HCT116 (cell line): ENCODE data around the gene ITGAE. TPM values are rescaled to one million over a fixed set of nuclear protein-coding genes. Genes with fewer than 3 reads are reported as not detected.

Experiments used
- ATAC-seq: fragments of 200-7000 bp; cut with Tn5 transposase; 2 replicates; pipeline ENCODE4 v1.9.1; 2020; ENCODE audit warnings: mild to moderate bottlenecking, moderate library complexity
- BruUV-seq: library from RNA; stranded (reverse); fragments of 400-500 nt; replicated peaks from 2 replicates; lab custom pipeline; 2021; lab: Mats Ljungman, UMichigan
- CTCF ChIA-PET: fragments of 300-600 bp; sonication (Branson Sonifier 250); formaldehyde crosslinking; loops from one replicate; lab custom pipeline; 2021; ENCODE audit warnings: antibody characterized with exemption; lab: Charles Lee
- POLR2A ChIA-PET: fragments of 300-600, 350-600 bp; sonication (Branson Sonifier 250); formaldehyde crosslinking; loops from one replicate; lab custom pipeline; 2021; ENCODE audit warnings: antibody characterized with exemption; lab: Charles Lee
- RAD21 ChIA-PET, 2 experiments: fragments of 300-600 bp; sonication (Branson Sonifier 250); formaldehyde crosslinking; loops; one replicate each; lab custom pipeline; 2023; ENCODE audit warnings: low total read pairs in 2 of 2; ENCODE audit not compliant: uncharacterized antibody in 2 of 2, unreplicated experiment in 2 of 2, low non-redundant PET in 1 of 2; lab: Charles Lee
- DNase-seq: peaks from one replicate; pipeline ENCODE4 v3.0.0-alpha.2; 2010; ENCODE audit warnings: low read depth, low spot score
- H2AFZ ChIP-seq: fragments of 200-600 bp; shearing (Covaris generic), sonication (generic); 2 replicates; pipeline ENCODE4 v1.6.1; 2017; ENCODE audit warnings: low read depth, mixed run types, mixed read lengths, antibody characterized with exemption, low read length; ENCODE audit not compliant: poor library complexity, severe bottlenecking
- H3K27ac ChIP-seq: 2 replicates; pipeline ENCODE4 v1.5.1; 2012; ENCODE audit warnings: low read depth, low read length
- H3K27me3 ChIP-seq: fragments of 200-600 bp; sonication (generic); 2 replicates; pipeline ENCODE4 v1.6.1; 2016; ENCODE audit warnings: mixed run types, low read length, mixed read lengths; ENCODE audit not compliant: insufficient read depth
- H3K36me3 ChIP-seq, 2 experiments: fragments of 200-500 bp in 1 of 2; fragments of 200-600 bp in 1 of 2; sonication (Bioruptor generic) in 1 of 2; sonication (generic) in 1 of 2; 2 replicates each; pipeline versions ENCODE4 v1.5.1 to v1.6.1; 2014 to 2016; ENCODE audit warnings: low read length in 2 of 2, inconsistent platforms in 1 of 2, mixed read lengths in 1 of 2, mixed run types in 1 of 2; ENCODE audit not compliant: insufficient read depth in 2 of 2, control insufficient read depth in 1 of 2
- H3K4me1 ChIP-seq, 2 experiments: fragments of 200-600 bp in 1 of 2; sonication (generic) in 1 of 2; 2 replicates each; pipeline versions ENCODE4 v1.5.1 to v1.6.1; 2012 to 2017; ENCODE audit warnings: low read length in 2 of 2, inconsistent platforms in 1 of 2, mild to moderate bottlenecking in 1 of 2, mixed read lengths in 1 of 2, mixed run types in 1 of 2, moderate library complexity in 1 of 2; ENCODE audit not compliant: insufficient read depth in 2 of 2, control insufficient read depth in 1 of 2
- H3K4me2 ChIP-seq: fragments of 200-600 bp; sonication (generic); 2 replicates; pipeline ENCODE4 v1.6.1; 2017; ENCODE audit warnings: mixed run types, low read length, mixed read lengths
- H3K4me3 ChIP-seq, 2 experiments: fragments of 200-600 bp in 1 of 2; sonication (generic) in 1 of 2; replicated peaks in 1 of 2; 2 replicates each; pipeline ENCODE4 v1.5.1; 2011 to 2016; ENCODE audit warnings: low read length in 2 of 2, control low read depth in 1 of 2, low read depth in 1 of 2, mild to moderate bottlenecking in 1 of 2, mixed read lengths in 1 of 2, mixed run types in 1 of 2
- H3K79me2 ChIP-seq: fragments of 200-600 bp; sonication (generic); 2 replicates; pipeline ENCODE4 v1.6.1; 2017; ENCODE audit warnings: mild to moderate bottlenecking, mixed run types, low read length, moderate library complexity, mixed read lengths; ENCODE audit not compliant: insufficient read depth
- H3K9ac ChIP-seq: fragments of 200-600 bp; sonication (generic); 2 replicates; pipeline ENCODE4 v1.6.1; 2016; ENCODE audit warnings: low read length, mixed read lengths
- H3K9me2 ChIP-seq: fragments of 200-600 bp; sonication (generic), shearing (Covaris generic); 2 replicates; pipeline ENCODE4 v1.6.1; 2017; ENCODE audit warnings: mixed run types, mild to moderate bottlenecking, moderate library complexity; ENCODE audit not compliant: insufficient read depth
- H3K9me3 ChIP-seq, 2 experiments: fragments of 200-500 bp in 1 of 2; fragments of 200-600 bp in 1 of 2; sonication (Bioruptor generic) in 1 of 2; sonication (generic) in 1 of 2; 2 replicates each; pipeline ENCODE4 v1.6.1; 2014 to 2017; ENCODE audit warnings: low read length in 2 of 2, mixed read lengths in 2 of 2, inconsistent platforms in 1 of 2, low read depth in 1 of 2, mild to moderate bottlenecking in 1 of 2, mixed run types in 1 of 2, moderate library complexity in 1 of 2; ENCODE audit not compliant: control insufficient read depth in 1 of 2, insufficient read depth in 1 of 2
- H4K20me1 ChIP-seq: fragments of 200-600 bp; sonication (generic), shearing (Covaris generic); 2 replicates; pipeline ENCODE4 v1.6.1; 2017; ENCODE audit warnings: mixed run types, mild to moderate bottlenecking, moderate library complexity; ENCODE audit not compliant: insufficient read depth
- CBX3 ChIP-seq: IDR thresholded peaks from 2 replicates; pipeline ENCODE4 v1.6.1; 2012; ENCODE audit warnings: low read depth
- RAD21 ChIP-seq: IDR thresholded peaks from 2 replicates; pipeline ENCODE4 v1.6.1; 2012; ENCODE audit warnings: low read depth, mild to moderate bottlenecking
- SRF ChIP-seq: IDR thresholded peaks from 2 replicates; pipeline ENCODE4 v1.6.1; 2012; ENCODE audit warnings: low read depth
- TCF7L2 ChIP-seq: IDR thresholded peaks from 2 replicates; pipeline ENCODE4 v1.7.0; 2011; ENCODE audit warnings: borderline replicate concordance, inconsistent platforms; ENCODE audit not compliant: insufficient read depth, insufficient read length; ENCODE audit errors: extremely low read depth
- intact Hi-C: fragments of 100-400 bp; cut with micrococcal nuclease; formaldehyde crosslinking; loops from 2 replicates; pipeline ENCODE4 v1.10.0; 2022
- total RNA-seq: library from RNA; stranded (reverse); gene quantifications from one replicate; pipeline ENCODE4 v1.2.1, GENCODE V29; 2021; ENCODE audit not compliant: unreplicated experiment
- TF ChIP-seq, protein P1 (sequence below): IDR thresholded peaks from 2 replicates; pipeline ENCODE4 v1.6.1; 2012
- TF ChIP-seq, protein P2 (sequence below): IDR thresholded peaks from 2 replicates; pipeline ENCODE4 v1.6.1; 2012; ENCODE audit warnings: low read depth
- TF ChIP-seq, protein P3 (sequence below): IDR thresholded peaks from 2 replicates; pipeline ENCODE4 v1.6.1; 2012
- TF ChIP-seq, protein P4 (sequence below): IDR thresholded peaks from 2 replicates; pipeline ENCODE4 v1.6.1; 2011; ENCODE audit warnings: mild to moderate bottlenecking, low read length, moderate library complexity; ENCODE audit not compliant: insufficient replicate concordance; ENCODE audit errors: extremely low read depth

Gene ITGAE
- total RNA-seq, 1 experiment from 2014 or later = 19.9 TPM

DNA sequence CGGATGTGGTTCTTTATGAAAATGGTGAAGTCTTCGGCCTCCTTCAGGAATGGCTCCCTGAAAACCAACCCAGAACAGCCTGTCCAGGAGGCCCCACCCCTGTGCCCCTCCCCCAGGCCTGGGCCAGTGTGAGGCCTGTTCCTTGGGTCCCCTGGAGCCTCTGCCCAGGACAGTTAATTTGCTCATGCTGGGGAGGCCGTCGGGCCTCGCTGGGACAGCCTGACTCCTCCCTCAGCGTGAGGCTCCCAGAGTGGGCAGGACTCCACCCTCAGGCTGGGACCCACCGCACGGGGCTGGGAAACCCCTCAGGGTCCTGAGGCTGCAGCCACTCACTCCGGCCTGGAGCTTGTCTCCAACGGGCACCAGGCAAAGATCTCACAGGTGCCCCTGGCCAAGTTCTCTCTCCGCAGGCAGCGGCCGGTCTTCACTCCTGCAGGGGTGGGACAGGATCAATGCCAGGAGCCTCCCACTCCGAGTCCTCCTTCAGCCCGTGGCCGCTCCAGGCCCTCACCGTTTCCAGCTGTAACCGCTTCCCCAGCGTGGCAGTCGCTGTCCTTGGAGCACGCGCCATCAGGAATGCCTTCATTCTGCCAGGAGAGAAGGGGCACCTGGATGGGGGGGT is 110.8 kb downstream of the ITGAE start (continued):
- TF ChIP-seq, protein P1, sequence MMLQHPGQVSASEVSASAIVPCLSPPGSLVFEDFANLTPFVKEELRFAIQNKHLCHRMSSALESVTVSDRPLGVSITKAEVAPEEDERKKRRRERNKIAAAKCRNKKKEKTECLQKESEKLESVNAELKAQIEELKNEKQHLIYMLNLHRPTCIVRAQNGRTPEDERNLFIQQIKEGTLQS = no peak

DNA sequence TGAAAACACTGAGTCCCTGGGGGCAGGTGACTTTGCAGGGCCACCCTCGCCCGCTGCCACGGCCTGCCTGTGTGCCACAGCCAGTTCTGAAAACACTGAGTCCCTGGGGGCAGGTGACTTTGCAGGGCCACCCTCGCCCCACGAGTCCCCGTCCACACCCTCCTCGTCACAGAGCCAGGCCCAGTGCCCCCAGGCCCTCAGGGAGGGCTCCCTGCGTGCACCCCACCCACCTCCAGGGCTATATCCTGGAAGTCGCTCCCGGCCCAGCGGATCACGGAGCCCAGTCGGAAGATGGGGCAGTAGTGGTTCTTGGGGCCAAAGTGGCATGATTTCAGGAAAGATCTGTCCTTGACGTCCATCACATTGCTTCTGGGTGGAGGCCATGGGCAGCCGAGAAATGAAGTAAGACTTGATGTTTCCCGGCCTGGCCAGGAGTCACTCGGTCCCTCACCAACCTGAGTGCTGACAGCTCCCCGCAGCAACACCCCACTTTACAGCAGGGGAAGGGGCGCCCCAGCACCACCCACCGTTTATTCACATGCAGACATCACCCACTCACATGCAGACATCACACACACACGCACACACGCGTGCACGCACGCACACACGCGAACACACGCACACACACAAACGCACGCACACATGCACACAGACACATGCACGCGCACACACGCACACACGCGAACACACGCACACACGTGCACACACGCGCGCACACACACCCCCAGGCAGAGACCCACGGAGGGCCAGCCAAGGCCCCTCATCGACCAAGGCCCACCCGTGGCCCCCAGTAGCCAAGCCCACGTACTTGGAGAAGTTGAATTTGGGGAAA is 111.5 kb downstream of the ITGAE start:
- Histone ChIP-seq H3K27ac (no peak overlapping the region), H3K9me2 (no peaks in the 10 kb centered on the region), H2AFZ (no peak overlapping the region), H3K9me3 (no peaks in the 10 kb centered on the region), H3K4me3 (no peak overlapping the region), H3K4me2 (no peak overlapping the region), H3K36me3 (no peaks in the 10 kb centered on the region), H3K4me1 (peaks cover 0 to 1% of the 10 kb centered on the region in 2 experiments; a peak in 2 of 4 replicates), H3K79me2 (no peaks in the 10 kb centered on the region), H3K27me3 (no peaks in the 10 kb centered on the region), H3K9ac (no peak overlapping the region), H4K20me1 (no peaks in the 10 kb centered on the region)
- CTCF ChIA-PET = no interaction called here
- RAD21 ChIA-PET = no interaction called here
- no peak for DNase-seq
- no peak for ATAC-seq
- intact Hi-C loops = no loop called here
- no TSS peak for BruUV-seq
- TF ChIP-seq CBX3 (no peak), TCF7L2 (no peak), SRF (no peak), RAD21 (no peak)
- TF ChIP-seq, protein P2, sequence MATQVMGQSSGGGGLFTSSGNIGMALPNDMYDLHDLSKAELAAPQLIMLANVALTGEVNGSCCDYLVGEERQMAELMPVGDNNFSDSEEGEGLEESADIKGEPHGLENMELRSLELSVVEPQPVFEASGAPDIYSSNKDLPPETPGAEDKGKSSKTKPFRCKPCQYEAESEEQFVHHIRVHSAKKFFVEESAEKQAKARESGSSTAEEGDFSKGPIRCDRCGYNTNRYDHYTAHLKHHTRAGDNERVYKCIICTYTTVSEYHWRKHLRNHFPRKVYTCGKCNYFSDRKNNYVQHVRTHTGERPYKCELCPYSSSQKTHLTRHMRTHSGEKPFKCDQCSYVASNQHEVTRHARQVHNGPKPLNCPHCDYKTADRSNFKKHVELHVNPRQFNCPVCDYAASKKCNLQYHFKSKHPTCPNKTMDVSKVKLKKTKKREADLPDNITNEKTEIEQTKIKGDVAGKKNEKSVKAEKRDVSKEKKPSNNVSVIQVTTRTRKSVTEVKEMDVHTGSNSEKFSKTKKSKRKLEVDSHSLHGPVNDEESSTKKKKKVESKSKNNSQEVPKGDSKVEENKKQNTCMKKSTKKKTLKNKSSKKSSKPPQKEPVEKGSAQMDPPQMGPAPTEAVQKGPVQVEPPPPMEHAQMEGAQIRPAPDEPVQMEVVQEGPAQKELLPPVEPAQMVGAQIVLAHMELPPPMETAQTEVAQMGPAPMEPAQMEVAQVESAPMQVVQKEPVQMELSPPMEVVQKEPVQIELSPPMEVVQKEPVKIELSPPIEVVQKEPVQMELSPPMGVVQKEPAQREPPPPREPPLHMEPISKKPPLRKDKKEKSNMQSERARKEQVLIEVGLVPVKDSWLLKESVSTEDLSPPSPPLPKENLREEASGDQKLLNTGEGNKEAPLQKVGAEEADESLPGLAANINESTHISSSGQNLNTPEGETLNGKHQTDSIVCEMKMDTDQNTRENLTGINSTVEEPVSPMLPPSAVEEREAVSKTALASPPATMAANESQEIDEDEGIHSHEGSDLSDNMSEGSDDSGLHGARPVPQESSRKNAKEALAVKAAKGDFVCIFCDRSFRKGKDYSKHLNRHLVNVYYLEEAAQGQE = no peak
- TF ChIP-seq, protein P3, sequence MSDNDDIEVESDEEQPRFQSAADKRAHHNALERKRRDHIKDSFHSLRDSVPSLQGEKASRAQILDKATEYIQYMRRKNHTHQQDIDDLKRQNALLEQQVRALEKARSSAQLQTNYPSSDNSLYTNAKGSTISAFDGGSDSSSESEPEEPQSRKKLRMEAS = no peak
- TF ChIP-seq, protein P4, sequence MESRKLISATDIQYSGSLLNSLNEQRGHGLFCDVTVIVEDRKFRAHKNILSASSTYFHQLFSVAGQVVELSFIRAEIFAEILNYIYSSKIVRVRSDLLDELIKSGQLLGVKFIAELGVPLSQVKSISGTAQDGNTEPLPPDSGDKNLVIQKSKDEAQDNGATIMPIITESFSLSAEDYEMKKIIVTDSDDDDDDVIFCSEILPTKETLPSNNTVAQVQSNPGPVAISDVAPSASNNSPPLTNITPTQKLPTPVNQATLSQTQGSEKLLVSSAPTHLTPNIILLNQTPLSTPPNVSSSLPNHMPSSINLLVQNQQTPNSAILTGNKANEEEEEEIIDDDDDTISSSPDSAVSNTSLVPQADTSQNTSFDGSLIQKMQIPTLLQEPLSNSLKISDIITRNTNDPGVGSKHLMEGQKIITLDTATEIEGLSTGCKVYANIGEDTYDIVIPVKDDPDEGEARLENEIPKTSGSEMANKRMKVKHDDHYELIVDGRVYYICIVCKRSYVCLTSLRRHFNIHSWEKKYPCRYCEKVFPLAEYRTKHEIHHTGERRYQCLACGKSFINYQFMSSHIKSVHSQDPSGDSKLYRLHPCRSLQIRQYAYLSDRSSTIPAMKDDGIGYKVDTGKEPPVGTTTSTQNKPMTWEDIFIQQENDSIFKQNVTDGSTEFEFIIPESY = no peak
- POLR2A ChIA-PET = no interaction called here
